SK-N-SH (cell line): ENCODE results near the gene WNT1. TPM values are rescaled to one million over a fixed set of nuclear protein-coding genes. Genes with fewer than 3 reads are reported as not detected.

Experiments
- CTCF ChIA-PET: fragments of 300-600, 350-600 bp; formaldehyde crosslinking; extraction: SDS; loops from one replicate; lab custom pipeline; 2021; lab: Yijun Ruan, JAX
- POLR2A ChIA-PET: fragments of 350-600 bp; sonication (Branson Sonifier 250); formaldehyde crosslinking; extraction: SDS; loops from one replicate; lab custom pipeline; 2020; ENCODE audit warnings: antibody characterized with exemption, inconsistent platforms; lab: Yijun Ruan, JAX
- DNase-seq: peaks from one replicate; pipeline ENCODE4 v3.0.0; 2012
- H2AFZ ChIP-seq: fragments of 200-600 bp; sonication (generic); 2 replicates; pipeline ENCODE4 v1.8.1; 2016; ENCODE audit warnings: antibody characterized with exemption, mild to moderate bottlenecking, low read depth
- H3F3A ChIP-seq: fragments of 200-600 bp; sonication (generic); replicated peaks from 2 replicates; pipeline ENCODE3; 2016; ENCODE audit warnings: antibody characterized with exemption, mild to moderate bottlenecking; ENCODE audit not compliant: insufficient read depth
- H3K27ac ChIP-seq, 2 experiments: fragments of 200-500 bp in 1 of 2; fragments of 200-600 bp in 1 of 2; sonication (Bioruptor generic) in 1 of 2; sonication (generic), shearing (Covaris generic) in 1 of 2; 2 replicates each; pipeline versions ENCODE4 v1.5.1 to v1.6.1; 2014 to 2016; ENCODE audit warnings: low read depth in 2 of 2, inconsistent platforms in 1 of 2, low read length in 1 of 2, mild to moderate bottlenecking in 1 of 2, mixed read lengths in 1 of 2
- H3K27me3 ChIP-seq: fragments of 200-600 bp; sonication (generic), shearing (Covaris generic); 2 replicates; pipeline ENCODE4 v1.6.1; 2016; ENCODE audit warnings: mixed run types; ENCODE audit not compliant: insufficient read depth
- H3K36me3 ChIP-seq, 2 experiments: fragments of 200-500 bp in 1 of 2; fragments of 200-600 bp in 1 of 2; sonication (Bioruptor generic) in 1 of 2; sonication (generic) in 1 of 2; replicated peaks in 1 of 2; 2 replicates each; pipeline versions ENCODE3 to v1.5.1; 2014 to 2016; ENCODE audit warnings: low read length in 1 of 2, mild to moderate bottlenecking in 1 of 2; ENCODE audit not compliant: insufficient read depth in 2 of 2, control insufficient read depth in 1 of 2
- H3K4me1 ChIP-seq, 2 experiments: fragments of 200-500 bp in 1 of 2; fragments of 200-600 bp in 1 of 2; sonication (Bioruptor generic) in 1 of 2; sonication (generic), shearing (Covaris generic) in 1 of 2; 2 replicates each; pipeline versions ENCODE4 v1.5.1 to v1.6.1; 2014 to 2016; ENCODE audit warnings: low read depth in 1 of 2, low read length in 1 of 2, mixed run types in 1 of 2; ENCODE audit not compliant: insufficient read depth in 2 of 2, control insufficient read depth in 1 of 2
- H3K4me2 ChIP-seq: fragments of 200-600 bp; sonication (generic), shearing (Covaris generic); 2 replicates; pipeline ENCODE4 v1.6.1; 2017; ENCODE audit warnings: mixed run types
- H3K4me3 ChIP-seq, 2 experiments: fragments of 200-500 bp in 1 of 2; fragments of 200-600 bp in 1 of 2; sonication (Bioruptor generic) in 1 of 2; sonication (generic), shearing (Covaris generic) in 1 of 2; 2 replicates each; pipeline versions ENCODE4 v1.5.1 to v1.8.1; 2014 to 2016; ENCODE audit warnings: low read depth in 2 of 2, inconsistent platforms in 1 of 2, low read length in 1 of 2, mild to moderate bottlenecking in 1 of 2, mixed read lengths in 1 of 2, moderate library complexity in 1 of 2
- H3K79me2 ChIP-seq: fragments of 200-600 bp; sonication (generic); 2 replicates; pipeline ENCODE4 v1.8.1; 2017; ENCODE audit warnings: mild to moderate bottlenecking; ENCODE audit not compliant: insufficient read depth
- H3K9ac ChIP-seq: fragments of 200-600 bp; sonication (generic); 2 replicates; pipeline ENCODE4 v1.6.1; 2017; ENCODE audit warnings: mixed run types
- H3K9me2 ChIP-seq: fragments of 200-600 bp; sonication (generic); 2 replicates; pipeline ENCODE4 v1.6.1; 2017; ENCODE audit warnings: mixed run types
- H3K9me3 ChIP-seq: fragments of 200-600 bp; sonication (generic); 2 replicates; pipeline ENCODE4 v1.6.1; 2017; ENCODE audit warnings: mixed run types, mild to moderate bottlenecking, moderate library complexity
- H4K20me1 ChIP-seq: fragments of 200-600 bp; sonication (generic); 2 replicates; pipeline ENCODE4 v1.6.1; 2017; ENCODE audit warnings: mild to moderate bottlenecking, mixed run types; ENCODE audit not compliant: insufficient read depth
- CTCF ChIP-seq: fragments of 200-600 bp; sonication (generic); IDR thresholded peaks from 2 replicates; pipeline ENCODE4 v1.6.1; 2017; ENCODE audit warnings: antibody characterized with exemption, mild to moderate bottlenecking, moderate library complexity
- FOXJ3 ChIP-seq: sonication (generic); formaldehyde crosslinking; IDR thresholded peaks from 2 replicates; pipeline ENCODE4 v1.5.1; 2020; ENCODE audit warnings: mild to moderate bottlenecking, missing genetic modification reagents
- FOXM1 ChIP-seq: IDR thresholded peaks from 2 replicates; pipeline ENCODE4 v1.4.0; 2012; ENCODE audit warnings: low read depth, mild to moderate bottlenecking
- GABPA ChIP-seq: IDR thresholded peaks from 2 replicates; pipeline ENCODE4 v1.4.0; 2012; ENCODE audit warnings: low read depth, mild to moderate bottlenecking
- GATA2 ChIP-seq: sonication (generic); formaldehyde crosslinking; IDR thresholded peaks from 2 replicates; pipeline ENCODE4 v1.5.0; 2020; ENCODE audit warnings: mild to moderate bottlenecking, missing genetic modification reagents
- MEF2A ChIP-seq: IDR thresholded peaks from 2 replicates; pipeline ENCODE4 v1.4.0; 2012; ENCODE audit warnings: low read depth, borderline replicate concordance
- NFIC ChIP-seq: IDR thresholded peaks from 2 replicates; pipeline ENCODE4 v1.4.0; 2012; ENCODE audit warnings: borderline replicate concordance
- RAD21 ChIP-seq: IDR thresholded peaks from 2 replicates; pipeline ENCODE4 v1.6.1; 2012; ENCODE audit warnings: mild to moderate bottlenecking, low read length
- REST ChIP-seq: IDR thresholded peaks from 2 replicates; pipeline ENCODE4 v1.6.1; 2012; ENCODE audit warnings: mild to moderate bottlenecking, low read depth, low read length, moderate library complexity
- SIN3A ChIP-seq: IDR thresholded peaks from 2 replicates; pipeline ENCODE4 v1.6.1; 2012; ENCODE audit warnings: low read depth, mild to moderate bottlenecking, low read length, moderate library complexity, borderline replicate concordance
- TAF1 ChIP-seq: IDR thresholded peaks from 2 replicates; pipeline ENCODE4 v1.6.1; 2012; ENCODE audit warnings: low read depth, mild to moderate bottlenecking, low read length, moderate library complexity, borderline replicate concordance
- TEAD4 ChIP-seq: IDR thresholded peaks from 2 replicates; pipeline ENCODE4 v1.4.0; 2012; ENCODE audit warnings: mild to moderate bottlenecking, borderline replicate concordance; ENCODE audit not compliant: insufficient read depth
- USF1 ChIP-seq: IDR thresholded peaks from 2 replicates; pipeline ENCODE4 v1.4.0; 2012; ENCODE audit warnings: low read depth, borderline replicate concordance
- WGBS: methylation state at CpG from one replicate; pipeline ENCODE4 v1.1.6; 2017; ENCODE audit warnings: low lambda C conversion rate; 5-methylcytosine and 5-hydroxymethylcytosine counted together
- polyA plus RNA-seq, 3 experiments: library from polyadenylated mRNA; depleted of rRNA; stranded (reverse); fragments of >200 nt; gene quantifications; 2 replicates each; pipeline ENCODE4 v1.2.3, GENCODE V29; 2012

WNT1 gene
- polyA plus RNA-seq, 1 of the 3 experiments (the other 2 are of a cell fraction) = not detected

- Histone ChIP-seq H3K9ac (no peak overlapping the region), H3K4me3 (no peak overlapping the region), H3K36me3 (no peaks in the 10 kb centered on the region), H3K4me2 (no peak overlapping the region), H2AFZ (no peak overlapping the region), H3K4me1 (no peaks in the 10 kb centered on the region), H3F3A (no peaks in the 10 kb centered on the region), H3K79me2 (no peaks in the 10 kb centered on the region), H3K27me3 (peaks cover 45% of the 10 kb centered on the region), H3K9me2 (no peaks in the 10 kb centered on the region), H3K27ac (no peak overlapping the region), H3K9me3 (no peaks in the 10 kb centered on the region), H4K20me1 (no peaks in the 10 kb centered on the region)
- POLR2A ChIA-PET = no interaction called here
- TF ChIP-seq RAD21 (no peak), CTCF (no peak), GABPA (no peak), USF1 (no peak), FOXM1 (no peak), TEAD4 (no peak), MEF2A (no peak), TAF1 (no peak), NFIC (no peak), GATA2 (no peak), SIN3A (no peak), REST (no peak), FOXJ3 (CRISPR knock-in tag) (no peak)
- no peak for DNase-seq
- CTCF ChIA-PET = interaction anchor here (0.6 to 33.0 kb wide), 6 partner anchors 5 to 177 kb away, joined by 3 to 935 read pairs (median 8); partner anchors contain the start of genes DDN, WNT1 and WNT10B
- WGBS = 69% methylated on average over 10 of the region's 23 CpGs
Observed at GRCh38 chr12:48986720-48987291, 8.7 kb downstream of the WNT1 start.
